HG03175 (cell line): ENCODE results near the gene MVB12B.

ENCODE experiments used
- ATAC-seq: cut with Tn5 transposase; IDR thresholded peaks from one replicate; pipeline ENCODE4 v1.9.1; 2021; ENCODE audit warnings: mild to moderate bottlenecking, moderate library complexity; ENCODE audit not compliant: unreplicated experiment

The MVB12B gene

DNA sequence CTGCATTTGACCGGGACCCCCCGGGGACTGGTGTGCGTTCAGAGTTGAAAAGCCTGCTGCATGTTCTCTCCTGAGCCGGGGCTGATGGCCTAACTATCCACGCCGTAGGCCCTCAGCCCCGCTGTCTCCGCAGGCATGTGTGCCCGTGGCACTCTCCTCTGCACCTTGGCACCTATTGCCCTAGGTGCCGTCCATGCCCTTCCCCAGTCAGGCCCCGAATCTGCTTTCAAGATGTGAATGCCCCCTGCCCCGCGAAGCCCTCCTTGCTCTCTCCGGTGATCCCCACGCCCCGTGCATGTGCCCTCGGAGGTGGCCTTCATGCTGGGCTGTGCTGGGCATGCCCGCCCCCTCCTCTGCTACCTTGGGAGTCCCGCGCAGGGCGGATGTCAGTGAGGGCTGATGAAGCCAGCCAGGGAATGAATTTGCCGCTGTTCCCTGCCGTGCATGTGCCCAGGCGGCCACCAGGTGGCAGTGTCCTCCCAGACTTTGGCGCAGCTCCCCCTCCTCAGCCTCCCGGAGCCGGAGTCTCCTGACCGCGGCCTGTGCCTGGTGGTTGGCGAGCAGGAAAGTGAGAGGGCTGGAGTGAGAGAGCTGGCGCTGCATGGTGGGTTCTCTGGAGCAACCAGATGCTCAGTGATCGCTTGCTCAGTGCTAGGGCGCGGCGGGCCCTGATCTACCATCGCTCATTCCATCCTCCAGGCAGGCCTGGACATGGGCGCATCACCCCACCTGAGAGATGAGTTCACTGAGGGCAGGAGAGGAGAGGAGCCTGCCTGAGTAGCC is 174.2 kb downstream of the MVB12B start:
- ATAC-seq, result no peak

DNA sequence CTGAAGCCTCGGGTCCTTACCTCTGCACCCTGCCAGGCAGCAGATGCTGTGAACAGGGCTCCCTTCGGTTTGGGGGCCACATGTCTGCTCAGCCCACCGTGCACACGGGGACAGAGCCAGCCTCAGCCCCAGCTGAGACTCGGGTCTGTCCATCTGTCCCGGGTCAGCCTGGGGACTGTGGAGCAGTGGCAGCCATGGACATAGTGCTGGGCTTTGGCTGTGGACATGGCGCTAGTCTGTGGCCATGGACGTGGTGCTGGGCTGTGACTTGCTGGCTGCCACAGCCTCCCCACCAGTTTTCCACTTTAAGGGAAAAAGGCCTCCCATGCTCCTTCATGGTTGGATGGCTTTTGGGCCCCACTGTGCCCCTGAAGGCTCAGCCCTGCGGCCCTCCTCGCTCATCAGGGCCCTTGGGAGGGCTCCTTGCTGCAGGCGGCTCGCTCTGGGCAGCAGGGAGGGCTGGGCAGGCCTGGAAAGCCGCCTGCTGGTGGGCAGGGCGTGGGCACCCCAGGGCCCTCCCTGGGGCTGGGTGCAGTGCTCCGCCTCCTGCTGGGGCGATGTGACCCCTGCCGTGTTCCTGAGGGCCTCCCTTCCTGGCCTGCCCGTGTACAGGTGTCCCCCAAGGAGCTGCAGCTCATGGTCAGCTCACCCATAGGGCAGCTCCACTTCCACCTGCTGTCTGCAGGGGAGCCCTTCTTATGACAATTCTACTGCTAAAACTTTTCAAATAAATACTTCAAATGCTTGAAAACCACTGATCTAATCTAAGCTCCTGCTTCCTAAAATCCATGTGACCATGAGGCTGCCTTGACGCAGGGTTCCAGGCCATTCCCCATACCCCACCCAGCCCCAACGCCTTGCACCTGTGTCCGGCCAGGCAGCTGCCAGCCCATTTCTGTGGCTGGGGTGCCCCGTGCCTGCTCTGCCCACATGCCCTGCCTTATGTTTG is 175.0 kb downstream of the MVB12B start:
- no peak for ATAC-seq

DNA sequence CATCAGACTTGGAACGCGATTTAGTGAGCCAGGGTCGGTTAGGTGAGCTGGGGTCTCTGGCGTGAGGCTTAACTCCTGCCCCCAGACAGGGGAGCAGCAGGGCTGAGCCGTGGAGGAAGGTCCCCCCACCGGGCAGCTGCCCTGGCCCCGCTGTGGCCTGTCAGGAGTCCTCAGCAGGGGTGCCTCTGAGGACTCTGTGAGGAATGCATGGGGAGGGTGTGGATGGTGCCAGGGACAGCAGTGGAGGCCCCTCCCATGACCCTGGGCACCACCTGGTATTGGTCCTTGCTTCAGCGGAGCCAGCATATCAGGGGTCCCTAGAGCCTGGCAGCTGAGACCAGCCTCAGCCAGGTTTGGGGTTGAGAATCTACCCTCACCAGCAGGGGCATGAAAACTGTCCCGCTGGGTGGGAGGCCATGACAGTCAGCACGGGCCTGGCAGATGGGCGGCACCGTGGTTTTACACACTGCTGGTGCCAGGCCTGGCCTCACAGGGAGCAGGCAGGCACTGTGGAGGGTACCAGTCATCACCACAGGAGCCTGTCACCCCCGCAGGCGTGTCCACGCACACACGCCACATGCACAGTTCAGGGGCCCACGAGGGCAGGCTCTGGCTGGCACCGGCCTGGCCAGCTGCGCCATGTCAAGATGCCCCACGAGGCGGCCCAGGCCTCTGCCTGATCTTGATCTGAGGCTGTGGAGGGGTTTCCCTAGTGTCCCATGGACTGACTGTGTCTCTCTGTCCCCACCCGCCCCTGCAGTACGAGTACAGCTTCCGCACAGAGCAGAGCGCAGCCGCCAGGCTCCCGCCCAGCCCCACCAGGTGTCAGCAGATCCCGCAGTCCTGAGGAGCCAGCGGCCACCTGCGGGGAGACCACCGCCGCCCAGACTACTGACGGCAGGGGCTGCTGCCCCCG is 176.0 kb downstream of the MVB12B start:
- ATAC-seq, result no peak

DNA sequence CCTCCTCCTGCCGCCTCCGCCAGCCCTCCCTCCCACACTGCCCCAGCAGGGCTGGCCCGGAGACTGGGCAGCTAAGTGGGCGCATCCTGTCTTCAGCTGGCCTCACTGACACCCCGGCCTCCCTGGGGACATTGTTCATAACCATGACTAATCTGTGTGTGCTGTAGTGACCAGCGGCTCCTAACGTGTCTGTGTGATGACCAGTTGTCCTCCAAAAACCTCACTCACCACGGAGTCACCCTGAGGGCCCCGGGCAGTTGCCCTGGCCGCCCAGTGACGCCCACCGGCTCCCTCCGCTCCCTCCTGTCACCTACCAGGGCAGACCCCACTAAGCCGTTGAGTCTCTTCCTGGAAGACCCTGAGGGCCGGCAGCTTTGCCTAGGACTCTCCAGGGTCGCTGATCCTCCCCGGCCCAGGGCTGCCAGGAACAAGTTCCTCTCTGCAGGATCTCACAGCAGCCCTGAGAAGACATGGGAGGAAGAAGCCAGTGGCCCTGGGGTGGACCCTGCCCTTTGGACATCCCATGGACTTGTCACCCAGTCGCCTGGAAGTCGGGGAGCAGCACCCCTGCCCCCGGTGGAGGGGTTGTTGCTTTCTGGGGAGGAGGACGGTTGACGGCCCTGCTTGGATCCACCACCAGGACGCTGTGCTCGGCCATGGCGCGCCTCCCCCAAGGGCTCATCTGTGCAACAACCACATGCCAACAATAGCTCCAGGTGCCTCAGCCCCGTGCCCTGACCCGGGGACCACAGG is 176.9 kb downstream of the MVB12B start:
- ATAC-seq, result no peak

DNA sequence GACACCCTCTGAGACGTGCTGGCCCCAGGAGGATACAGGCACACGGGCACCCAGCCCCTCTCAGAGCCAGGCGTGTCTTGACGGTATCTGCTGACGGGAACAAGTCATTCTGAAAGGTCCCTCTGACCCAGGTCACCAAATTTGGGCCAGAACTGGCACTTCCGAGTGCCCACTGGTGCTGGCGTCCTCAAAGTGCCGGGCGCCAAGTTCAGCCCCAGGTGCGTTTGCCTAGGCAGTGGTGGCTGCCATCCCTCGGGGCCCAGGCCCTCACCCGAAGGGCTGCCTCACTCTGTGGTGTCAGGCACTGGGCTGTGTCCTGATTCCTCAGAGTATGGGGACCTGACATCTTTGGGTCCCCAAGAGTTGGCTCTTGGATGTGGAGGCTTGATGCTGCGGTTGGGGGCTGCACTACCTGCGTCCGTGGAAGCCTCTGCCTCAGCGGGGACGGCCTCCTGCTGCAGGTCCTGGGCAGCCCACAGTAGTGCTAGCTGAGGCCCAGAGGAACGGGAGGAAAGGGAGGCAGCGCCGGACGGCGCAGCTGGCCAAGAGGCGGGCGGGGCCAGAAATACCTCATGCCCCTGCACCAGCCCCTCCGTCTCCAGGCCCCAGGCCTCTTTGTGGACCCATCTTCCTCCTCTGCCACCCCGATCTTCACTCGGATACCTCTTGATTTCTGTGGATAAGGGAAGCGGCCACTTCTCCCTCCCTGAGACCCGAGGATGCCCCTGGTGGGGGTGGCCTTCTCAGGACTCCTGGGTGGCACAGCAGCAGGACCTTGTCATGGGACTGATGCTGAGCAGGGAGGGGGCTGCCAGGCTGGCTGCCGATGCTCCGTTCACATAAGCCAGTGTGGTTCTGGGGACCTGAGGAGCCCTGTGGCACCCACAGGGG is 177.7 kb downstream of the MVB12B start:
- no peak for ATAC-seq

DNA sequence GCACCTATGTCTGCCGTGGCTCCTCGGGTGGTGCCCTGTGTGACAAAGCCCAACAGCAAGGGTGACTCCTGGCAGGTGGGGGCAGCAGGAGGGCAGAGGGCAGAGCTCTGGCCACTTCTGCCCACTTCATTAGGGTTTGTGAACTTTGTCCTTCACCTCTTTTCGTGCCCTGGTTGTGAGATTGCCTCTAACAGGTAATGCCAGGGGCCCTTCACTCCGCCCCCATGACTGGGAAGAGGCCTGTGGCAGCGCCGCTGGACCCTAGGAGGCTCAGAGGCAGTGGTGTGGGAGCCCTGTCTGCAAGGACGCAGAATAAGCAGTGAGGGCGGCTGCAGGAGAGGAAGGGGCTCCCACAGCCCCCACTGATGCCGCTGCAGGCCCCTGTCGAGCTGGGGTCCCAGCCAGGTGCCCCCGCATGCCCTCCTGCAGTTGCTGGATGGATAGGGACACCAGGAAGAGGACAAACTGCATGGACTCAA is 178.4 kb downstream of the MVB12B start:
- ATAC-seq, result no peak

DNA sequence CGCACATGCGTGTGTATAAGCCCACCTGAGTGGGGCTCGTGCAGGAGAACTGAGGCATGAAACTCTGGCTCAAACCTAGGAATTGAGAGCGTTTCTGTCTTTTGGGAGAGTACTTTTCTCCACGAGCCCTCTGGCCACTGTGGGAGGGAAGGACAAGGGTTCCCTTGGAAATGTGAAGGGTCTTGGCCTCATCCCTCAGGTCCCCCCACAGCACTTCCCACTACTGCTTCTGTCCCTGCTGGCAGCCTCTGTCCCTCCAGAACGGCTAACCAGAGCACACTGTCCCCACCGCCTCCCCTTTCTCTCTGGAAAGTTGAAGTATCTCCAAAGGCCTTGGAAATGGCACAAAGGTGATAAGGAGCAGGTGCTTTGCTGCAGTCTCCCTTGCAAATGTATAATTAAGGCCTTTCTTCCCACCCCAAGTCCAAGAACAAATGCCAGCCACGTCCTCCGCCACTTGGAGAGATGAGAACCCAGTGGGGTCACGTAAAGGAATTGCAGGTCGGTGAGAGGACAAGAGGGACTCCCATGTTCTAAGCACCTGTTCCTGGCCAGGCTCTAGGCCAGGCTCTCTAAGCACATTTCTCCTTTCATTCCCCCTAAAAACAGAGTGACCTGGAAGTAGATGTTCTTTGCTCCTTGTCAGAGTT is 179.2 kb downstream of the MVB12B start:
- ATAC-seq, result no peak

DNA sequence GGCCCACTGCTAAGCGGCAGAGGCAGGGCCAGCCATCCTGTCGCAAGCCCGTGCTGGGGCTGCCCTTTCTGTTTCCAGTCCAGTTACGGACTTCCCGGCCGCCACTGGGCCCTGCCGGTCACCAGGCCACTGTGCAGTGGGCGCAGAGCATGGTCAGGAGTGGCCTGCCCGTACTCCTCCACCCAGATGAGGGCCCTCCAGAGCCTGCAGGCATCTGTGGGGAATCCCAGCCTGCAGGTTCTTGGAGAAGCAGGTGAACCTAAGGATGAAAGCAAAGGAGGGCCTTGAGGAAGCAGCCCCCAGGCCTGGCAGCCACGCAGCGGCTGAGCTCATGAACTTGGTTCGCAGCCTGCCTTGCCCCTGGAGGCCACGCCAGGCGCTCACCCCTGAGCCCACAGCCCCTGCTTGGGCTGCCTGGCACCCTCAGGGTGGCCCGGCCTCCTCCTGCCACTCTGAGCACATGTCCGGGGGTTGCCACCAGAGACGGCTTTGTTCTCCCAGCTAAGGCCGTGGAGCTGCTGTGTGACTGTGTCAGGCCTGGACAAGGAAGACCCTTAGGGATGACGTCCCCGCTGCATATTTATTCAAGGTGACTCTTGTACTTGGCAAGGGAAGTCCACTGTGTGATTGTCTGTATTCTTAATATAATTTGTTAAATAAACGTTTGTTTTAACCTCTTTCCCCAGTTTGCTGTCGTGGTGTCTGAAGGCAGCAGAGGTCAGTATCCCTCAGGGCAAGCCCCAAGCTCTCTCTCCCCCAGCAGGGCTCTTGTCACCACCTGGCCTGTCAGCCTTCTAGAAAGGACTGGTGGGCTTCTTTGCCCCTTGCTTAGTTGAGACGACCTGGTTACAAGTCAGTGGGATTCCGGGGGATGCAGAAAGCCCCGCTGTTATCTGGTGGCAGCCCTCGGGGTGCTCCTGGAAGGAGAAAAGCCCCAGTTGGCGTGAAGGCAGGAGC is 180.0 kb downstream of the MVB12B start:
- no peak for ATAC-seq

DNA sequence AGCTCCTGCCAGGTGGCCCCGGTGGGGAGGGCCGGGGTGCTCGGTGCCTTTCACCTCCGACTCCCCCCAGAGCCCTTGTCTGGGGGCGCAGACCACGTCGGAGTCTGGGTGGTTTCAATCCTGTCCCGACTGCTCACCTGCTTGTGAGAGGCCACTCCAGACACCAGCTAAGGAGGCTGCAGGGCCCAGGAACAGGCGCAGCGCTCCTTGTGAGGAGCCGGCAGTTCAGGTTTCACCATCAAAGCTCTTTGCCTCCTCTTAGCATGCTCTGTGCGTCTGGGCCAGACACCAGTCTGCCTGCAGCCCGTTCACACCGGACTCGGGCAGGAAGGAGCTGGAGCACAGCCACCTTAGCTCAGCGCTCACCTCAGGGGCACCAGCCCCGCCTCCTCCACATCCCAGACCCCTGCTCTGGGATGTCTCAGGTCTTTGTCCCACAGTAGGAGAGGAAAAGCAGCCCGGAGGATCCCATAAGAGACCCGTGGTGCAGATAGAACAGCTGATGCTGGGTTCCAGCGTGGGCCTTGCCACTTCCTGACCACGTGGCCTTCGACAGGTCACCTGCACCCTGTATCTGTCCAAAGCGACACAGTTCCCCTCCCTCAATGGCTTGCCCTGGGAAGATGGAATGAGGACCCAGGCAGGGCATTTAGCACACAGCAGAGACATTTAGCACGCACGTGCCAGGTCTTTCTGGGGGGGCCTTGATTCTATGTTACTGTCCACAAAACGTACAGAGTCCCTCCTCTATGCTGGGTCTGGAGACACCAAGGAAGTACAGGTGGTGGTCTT is 180.9 kb downstream of the MVB12B start:
- no peak for ATAC-seq

DNA sequence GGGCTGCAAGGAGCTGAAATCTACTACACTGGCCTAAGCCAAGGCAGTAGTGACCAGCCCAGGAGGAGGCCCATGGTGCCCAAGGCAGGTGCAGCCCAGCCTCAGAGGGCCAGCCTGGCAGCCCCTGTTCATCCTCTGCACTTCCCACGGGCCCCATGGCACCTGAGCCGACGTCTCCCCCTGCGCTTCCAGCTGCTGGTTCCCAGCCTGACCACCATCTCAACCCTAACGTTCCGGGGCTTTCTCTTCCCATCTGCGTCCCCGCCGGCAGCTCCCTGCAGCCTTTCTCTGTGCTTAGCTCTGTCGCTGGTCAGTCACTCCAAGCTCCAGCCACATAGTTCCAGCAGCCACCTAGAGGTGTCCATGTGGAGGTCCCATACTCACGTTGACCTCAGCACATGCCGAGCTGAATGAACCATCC is 181.6 kb downstream of the MVB12B start:
- no peak for ATAC-seq

DNA sequence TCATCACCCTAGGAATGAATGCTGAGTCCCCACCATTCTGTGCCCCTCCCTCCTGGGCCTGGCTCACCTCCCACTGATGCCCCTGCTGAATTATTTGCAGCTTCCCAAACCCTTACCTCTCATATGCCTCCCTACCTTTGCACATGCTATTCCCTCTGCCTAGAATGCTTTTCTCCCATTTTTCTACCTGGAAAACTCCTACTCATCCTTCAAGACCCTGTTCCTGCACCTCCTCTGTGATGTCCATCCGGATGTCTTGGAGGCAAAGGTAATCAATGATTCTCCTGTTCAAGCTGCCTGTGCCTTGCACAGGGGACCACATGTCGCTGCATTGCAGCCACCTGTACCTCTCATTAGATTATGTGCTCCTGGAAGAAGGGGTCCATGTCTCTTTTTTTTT is 182.3 kb downstream of the MVB12B start:
- no peak for ATAC-seq

DNA sequence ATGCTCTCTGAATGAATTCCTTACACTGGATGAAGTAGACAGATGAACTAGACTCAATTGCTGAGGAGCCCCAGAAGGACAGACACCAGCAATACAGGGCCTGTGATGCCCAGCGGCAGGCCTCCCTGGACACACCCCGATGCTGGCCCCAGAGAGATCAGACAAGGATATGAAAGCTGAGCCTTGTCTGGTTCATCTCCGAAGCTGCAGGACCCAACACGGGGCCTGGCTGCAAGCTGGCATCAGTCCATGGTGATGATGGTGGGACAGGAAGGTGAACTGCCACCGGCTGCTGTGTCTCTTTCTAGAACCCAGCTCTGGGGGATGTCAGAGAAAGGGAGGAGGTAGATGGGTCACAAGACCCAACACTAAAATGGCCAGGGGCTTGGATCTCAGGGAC is 183.1 kb downstream of the MVB12B start:
- no peak for ATAC-seq

DNA sequence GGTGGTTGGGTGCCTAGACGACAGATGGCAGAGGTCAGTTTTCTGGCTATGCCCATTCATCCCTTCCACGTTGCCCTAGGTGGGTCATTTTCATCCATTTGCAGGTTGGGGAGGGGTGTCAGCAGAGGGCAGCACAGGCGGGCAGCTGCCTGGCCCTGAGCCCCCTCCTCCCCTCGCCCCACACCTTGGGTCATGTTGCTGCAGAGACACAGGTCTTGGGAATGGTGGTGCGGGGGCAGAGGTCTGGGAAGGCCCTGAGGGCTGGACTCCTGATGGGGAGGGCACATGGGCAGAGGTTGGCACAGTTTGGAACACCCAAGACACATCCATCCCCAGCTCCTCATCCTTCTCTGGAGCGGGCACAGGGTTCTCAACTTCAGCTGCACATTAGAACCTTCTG is 183.9 kb downstream of the MVB12B start:
- ATAC-seq, result no peak

DNA sequence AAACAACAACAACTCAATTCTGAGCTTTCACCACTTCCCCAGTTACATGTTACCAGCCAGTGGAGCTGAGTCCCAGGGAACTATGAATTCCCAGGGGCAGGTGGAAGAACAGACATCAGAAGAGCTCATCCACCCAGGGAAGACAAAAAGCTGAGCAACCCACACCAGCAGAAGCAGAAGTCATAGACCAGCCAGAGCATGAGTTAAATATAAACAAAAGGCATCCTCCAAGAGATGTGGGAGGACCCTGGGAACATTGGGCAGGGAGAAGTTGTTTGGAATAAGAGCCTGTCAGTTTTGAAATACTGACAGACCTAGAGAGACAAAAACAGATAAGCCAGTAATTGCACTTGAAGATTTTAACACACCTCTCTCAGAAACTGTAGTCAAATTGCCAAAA is 184.8 kb downstream of the MVB12B start:
- ATAC-seq, result no peak

DNA sequence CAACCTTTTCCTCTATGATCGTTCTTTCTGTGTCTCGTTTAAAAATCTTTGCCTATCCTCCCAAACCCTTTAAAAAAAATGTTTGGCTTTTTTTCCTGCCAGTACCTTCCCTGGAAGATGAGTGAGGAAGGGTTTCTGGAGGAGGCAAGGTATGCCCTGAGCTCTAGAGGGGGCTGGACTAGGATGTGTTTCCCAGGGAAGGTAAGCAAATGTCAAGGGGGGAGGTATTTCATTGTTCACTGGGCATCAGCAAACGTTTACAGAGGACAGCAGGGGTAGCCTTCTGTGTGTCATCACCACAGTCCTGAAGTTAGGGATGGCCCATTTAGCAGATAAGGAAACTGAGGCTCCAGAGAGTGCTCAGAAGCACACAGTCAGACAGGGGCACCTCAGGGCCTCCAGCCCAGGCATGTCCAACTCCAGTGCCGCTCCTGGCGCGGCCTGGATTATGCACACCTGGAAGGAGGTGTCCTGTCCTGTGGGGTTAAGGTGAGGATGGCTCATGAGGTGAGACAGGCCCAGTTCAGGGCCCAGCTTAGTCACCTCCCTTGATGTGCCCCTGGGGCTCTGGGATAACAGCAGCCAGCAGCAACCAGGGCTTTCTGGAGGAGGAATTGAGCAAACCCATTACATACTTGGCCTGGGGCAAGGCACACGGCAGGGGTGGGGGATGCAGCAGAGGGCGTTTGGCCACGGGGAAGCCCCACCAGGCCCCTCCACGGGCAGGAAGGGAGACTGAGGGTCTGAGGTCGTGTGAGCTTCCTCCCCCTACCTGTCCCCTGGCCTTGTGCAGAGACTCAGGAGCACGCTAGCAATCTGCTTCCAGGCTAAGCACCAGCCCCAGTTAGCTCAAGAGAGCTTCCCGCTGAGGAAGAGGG is 186.8 kb downstream of the MVB12B start:
- no peak for ATAC-seq
